IMR-90 (cell line): ENCODE measurements around the gene SMARCD1. TPM values are rescaled to one million over a fixed set of nuclear protein-coding genes. Genes with fewer than 3 reads are reported as not detected.

Source experiments
- ATAC-seq: fragments of 200-7000 bp; cut with Tn5 transposase; 2 replicates; pipeline ENCODE4 v1.9.1; 2020; ENCODE audit warnings: low read depth, mild to moderate bottlenecking, moderate library complexity
- BruUV-seq: library from RNA; stranded (reverse); fragments of 400-500 nt; replicated peaks from 2 replicates; lab custom pipeline; 2021; lab: Mats Ljungman, UMichigan
- CTCF ChIA-PET: fragments of 300-600 bp; formaldehyde crosslinking; extraction: SDS; loops from one replicate; lab custom pipeline; 2021; ENCODE audit warnings: antibody characterized with exemption; lab: Yijun Ruan, JAX
- POLR2A ChIA-PET: fragments of 300-600 bp; sonication (Branson Sonifier 250); formaldehyde crosslinking; loops from one replicate; lab custom pipeline; 2022; ENCODE audit warnings: antibody characterized with exemption; ENCODE audit not compliant: unreplicated experiment; lab: Charles Lee
- DNase-seq: peaks from one replicate; pipeline ENCODE4 v3.0.0; 2013
- H2AFZ ChIP-seq: replicated peaks from 2 replicates; pipeline ENCODE3; 2013; ENCODE audit warnings: low read length, mild to moderate bottlenecking; ENCODE audit not compliant: poor library complexity
- H2AK5ac ChIP-seq: 2 replicates; pipeline ENCODE4 v1.6.1; 2013; ENCODE audit warnings: low read depth, low read length, inconsistent platforms
- H2AK9ac ChIP-seq: replicated peaks from 2 replicates; pipeline ENCODE3; 2013; ENCODE audit warnings: mild to moderate bottlenecking, low read depth, low read length, moderate library complexity; ENCODE audit not compliant: poor library complexity
- H2BK120ac ChIP-seq: 2 replicates; pipeline ENCODE4 v1.6.1; 2013; ENCODE audit warnings: low read depth, low read length, inconsistent platforms
- H2BK15ac ChIP-seq: 3 replicates; pipeline ENCODE4 v1.6.1; 2013; ENCODE audit warnings: low read depth, low read length, inconsistent platforms
- H2BK20ac ChIP-seq: 2 replicates; pipeline ENCODE4 v1.6.1; 2013; ENCODE audit warnings: low read depth, mild to moderate bottlenecking, inconsistent platforms, low read length, moderate library complexity
- H2BK5ac ChIP-seq: 2 replicates; pipeline ENCODE4 v1.6.1; 2013; ENCODE audit warnings: mild to moderate bottlenecking, low read depth, low read length, inconsistent platforms; ENCODE audit not compliant: poor library complexity, severe bottlenecking
- H3K14ac ChIP-seq: replicated peaks from 2 replicates; pipeline ENCODE4 v1.6.1; 2013; ENCODE audit warnings: low read depth, low read length, inconsistent platforms
- H3K18ac ChIP-seq: 2 replicates; pipeline ENCODE4 v1.6.1; 2013; ENCODE audit warnings: low read depth, low read length, control low read depth
- H3K23ac ChIP-seq: 2 replicates; pipeline ENCODE4 v1.6.1; 2013; ENCODE audit warnings: low read depth, low read length, inconsistent platforms
- H3K27ac ChIP-seq: 2 replicates; pipeline ENCODE4 v1.5.1; 2013; ENCODE audit warnings: mild to moderate bottlenecking, control low read depth, low read length; ENCODE audit not compliant: insufficient read depth
- H3K27me3 ChIP-seq: 2 replicates; pipeline ENCODE4 v1.6.1; 2013; ENCODE audit warnings: low read length; ENCODE audit not compliant: control insufficient read depth, insufficient read depth
- H3K36me3 ChIP-seq: 2 replicates; pipeline ENCODE4 v1.6.1; 2013; ENCODE audit warnings: low read length, mixed read lengths; ENCODE audit not compliant: control insufficient read depth, insufficient read depth
- H3K4ac ChIP-seq: 2 replicates; pipeline ENCODE4 v1.6.1; 2013; ENCODE audit warnings: low read depth, low read length, inconsistent platforms
- H3K4me1 ChIP-seq: 2 replicates; pipeline ENCODE4 v1.6.1; 2013; ENCODE audit warnings: low read length, mixed read lengths; ENCODE audit not compliant: control insufficient read depth, insufficient read depth
- H3K4me2 ChIP-seq: 2 replicates; pipeline ENCODE4 v1.6.1; 2013; ENCODE audit warnings: low read depth, mild to moderate bottlenecking, control low read depth, low read length, moderate library complexity
- H3K4me3 ChIP-seq: 2 replicates; pipeline ENCODE4 v1.5.1; 2013; ENCODE audit warnings: low read depth, mild to moderate bottlenecking, control low read depth, low read length, moderate library complexity; ENCODE audit not compliant: insufficient read depth
- H3K56ac ChIP-seq: 2 replicates; pipeline ENCODE4 v1.6.1; 2013; ENCODE audit warnings: low read length, inconsistent platforms; ENCODE audit not compliant: insufficient read depth; ENCODE audit errors: extremely low read depth
- H3K79me1 ChIP-seq, 2 experiments: 2 replicates each; pipeline ENCODE4 v1.6.1; 2013; ENCODE audit warnings: low read length in 2 of 2, inconsistent platforms in 1 of 2, low read depth in 1 of 2
- H3K9ac ChIP-seq: 2 replicates; pipeline ENCODE4 v1.6.1; 2013; ENCODE audit warnings: low read depth, low read length, control low read depth
- H3K9me1 ChIP-seq: 2 replicates; pipeline ENCODE4 v1.6.1; 2013; ENCODE audit warnings: low read length, inconsistent platforms; ENCODE audit not compliant: insufficient read depth
- H3K9me3 ChIP-seq: 2 replicates; pipeline ENCODE4 v1.6.1; 2013; ENCODE audit warnings: low read length; ENCODE audit not compliant: control insufficient read depth, insufficient read depth
- H4K20me1 ChIP-seq: 2 replicates; pipeline ENCODE4 v1.6.1; 2013; ENCODE audit warnings: low read length, inconsistent platforms; ENCODE audit not compliant: insufficient read depth
- H4K5ac ChIP-seq: 2 replicates; pipeline ENCODE4 v1.6.1; 2013; ENCODE audit warnings: mild to moderate bottlenecking, low read depth, low read length, control low read depth
- H4K8ac ChIP-seq, 2 experiments: 2 replicates each; pipeline ENCODE4 v1.6.1; 2013; ENCODE audit warnings: low read depth in 2 of 2, low read length in 2 of 2, control low read depth in 1 of 2, inconsistent platforms in 1 of 2
- H4K91ac ChIP-seq: 2 replicates; pipeline ENCODE4 v1.6.1; 2013; ENCODE audit warnings: low read depth, low read length, inconsistent platforms; ENCODE audit not compliant: insufficient read depth
- CEBPB ChIP-seq: IDR thresholded peaks from 2 replicates; pipeline ENCODE4 v1.6.1; 2012; ENCODE audit warnings: low read depth, low read length, improper control_type of control experiment
- FOS ChIP-seq: fragments of 150-350 bp; IDR thresholded peaks from 2 replicates; pipeline ENCODE4 v1.6.1; 2016; ENCODE audit warnings: low read depth, low read length
- MAZ ChIP-seq: IDR thresholded peaks from 2 replicates; pipeline ENCODE4 v1.6.1; 2012; ENCODE audit warnings: low read depth, mild to moderate bottlenecking, low read length, improper control_type of control experiment, moderate library complexity, borderline replicate concordance
- MXI1 ChIP-seq: IDR thresholded peaks from 2 replicates; pipeline ENCODE4 v1.6.1; 2012; ENCODE audit warnings: low read depth, mild to moderate bottlenecking, low read length, moderate library complexity, borderline replicate concordance
- NFE2L2 ChIP-seq: fragments of 150-350 bp; IDR thresholded peaks from 2 replicates; pipeline ENCODE4 v1.6.1; 2016; ENCODE audit warnings: low read depth, mild to moderate bottlenecking, low read length
- POLR2A ChIP-seq: IDR thresholded peaks from 2 replicates; pipeline ENCODE4 v1.6.1; 2012; ENCODE audit warnings: mild to moderate bottlenecking, low read depth, low read length
- RCOR1 ChIP-seq: IDR thresholded peaks from 2 replicates; pipeline ENCODE4 v1.6.1; 2012; ENCODE audit warnings: mild to moderate bottlenecking, low read length, improper control_type of control experiment; ENCODE audit not compliant: insufficient replicate concordance
- RFX5 ChIP-seq: IDR thresholded peaks from 2 replicates; pipeline ENCODE4 v1.8.0; 2012; ENCODE audit warnings: low read depth, mild to moderate bottlenecking, low read length, moderate library complexity
- SMC3 ChIP-seq: fragments of 150-350 bp; IDR thresholded peaks from 2 replicates; pipeline ENCODE4 v1.6.1; 2016; ENCODE audit warnings: low read depth, mild to moderate bottlenecking, antibody characterized with exemption, low read length, moderate library complexity
- WGBS, 2 experiments: methylation state at CpG; one replicate each; pipeline versions ENCODE4 v1.1.5 to v1.1.7; 2013; ENCODE audit warnings: missing lambda C conversion rate in 2 of 2; ENCODE audit not compliant: insufficient read length in 1 of 2; ENCODE audit errors: extremely low coverage in 2 of 2; 5-methylcytosine and 5-hydroxymethylcytosine counted together
- dilution Hi-C: fragments of 300-500 bp; cut with HindIII; formaldehyde crosslinking; loops from one replicate; pipeline ENCODE4 v1.14.3; 2018; ENCODE audit warnings: low sequenced_read_pairs; ENCODE audit not compliant: unreplicated experiment
- in situ Hi-C: fragments of 300-500 bp; cut with MboI; formaldehyde crosslinking; loops from 3 replicates; pipeline ENCODE4 v1.14.3; 2019; ENCODE audit warnings: low sequenced_read_pairs, inconsistent platforms, mixed read lengths
- intact Hi-C: fragments of 100-400 bp; cut with micrococcal nuclease; formaldehyde crosslinking; loops from 2 replicates; pipeline ENCODE4 v1.10.0; 2022
- polyA plus RNA-seq, 3 experiments: library from polyadenylated mRNA; depleted of rRNA; stranded (reverse); fragments of >200 nt; gene quantifications; 2 replicates each; pipeline ENCODE4 v1.2.3, GENCODE V29; 2012; ENCODE audit warnings: low replicate concordance in 1 of 3
- total RNA-seq: library from RNA; depleted of rRNA; stranded (reverse); fragments of >200 nt; gene quantifications from 2 replicates; pipeline ENCODE4 v1.2.3, GENCODE V29; 2012
- TF ChIP-seq, protein P1 (sequence below): fragments of 150-350 bp; IDR thresholded peaks from 2 replicates; pipeline ENCODE4 v1.6.1; 2016; ENCODE audit warnings: low read depth, mild to moderate bottlenecking, low read length, moderate library complexity, borderline replicate concordance
- TF ChIP-seq, protein P2 (sequence below): fragments of 150-350 bp; IDR thresholded peaks from 2 replicates; pipeline ENCODE4 v1.6.1; 2017; ENCODE audit warnings: mild to moderate bottlenecking, antibody characterized with exemption, low read length, low read depth

SMARCD1 gene
- total and polyA plus RNA-seq, 2 of the 4 experiments (the other 2 are of a cell fraction): 28.1 to 47.9 TPM

DNA sequence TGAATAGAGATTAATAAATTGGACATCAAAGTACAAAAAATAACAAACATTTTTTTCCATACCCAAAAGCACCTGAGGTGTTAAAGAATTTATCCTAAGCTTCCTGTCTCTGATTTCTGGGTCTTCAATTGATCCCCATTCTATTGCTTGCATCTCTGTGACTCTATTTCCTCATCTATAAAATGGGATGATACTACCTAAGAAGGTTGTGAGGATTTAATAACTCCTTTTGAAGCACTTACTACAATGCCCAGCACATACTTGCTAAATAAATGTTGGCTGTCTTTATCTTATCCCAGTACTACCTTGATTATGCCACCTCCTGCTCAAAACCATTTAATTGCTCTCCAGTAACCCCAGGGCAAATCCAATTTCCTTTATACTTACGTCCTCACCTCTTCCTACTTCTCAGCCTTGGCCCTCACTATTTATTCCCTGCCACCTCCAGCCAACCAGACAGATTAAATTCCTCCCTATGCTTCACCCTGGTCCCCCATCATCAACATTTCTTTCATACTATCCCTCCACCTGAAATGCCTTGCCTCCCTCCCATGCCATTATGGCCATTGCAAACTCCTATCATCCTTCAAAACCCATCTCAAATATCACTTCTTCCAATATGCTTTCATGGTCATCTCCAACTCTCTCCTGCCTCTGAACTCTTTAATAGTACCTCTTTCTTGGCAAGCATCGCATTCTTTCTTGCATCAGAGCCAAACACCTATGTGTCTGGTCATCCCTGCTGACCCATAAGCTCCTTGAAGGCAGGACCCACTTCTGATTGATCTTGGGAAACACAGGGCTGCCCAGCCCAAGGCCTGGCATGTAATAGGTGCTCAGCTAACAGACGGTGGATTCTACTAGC lies 35.7 kb upstream of the SMARCD1 start:
- intact Hi-C loops (no loop called here), in situ Hi-C loops (loop anchor here (5.0 kb wide), 1 partner anchor 182 kb away; no protein-coding TSS in a partner anchor), dilution Hi-C loops (no loop called here)
- Histone ChIP-seq H4K20me1 (no peaks in the 10 kb centered on the region), H3K4ac (no peak overlapping the region), H2BK15ac (no peak overlapping the region), H3K9me3 (no peaks in the 10 kb centered on the region), H2AFZ (no peak overlapping the region), H3K14ac (no peak overlapping the region), H4K8ac (no peak overlapping the region), H2BK120ac (no peak overlapping the region), H3K4me3 (no peak overlapping the region), H2BK5ac (no peak overlapping the region), H3K9me1 (no peaks in the 10 kb centered on the region), H3K4me2 (no peak overlapping the region), H4K91ac (no peak overlapping the region), H3K27me3 (peaks cover 52% of the 10 kb centered on the region), H2AK5ac (no peak overlapping the region), H3K27ac (no peak overlapping the region), H3K36me3 (no peaks in the 10 kb centered on the region), H2BK20ac (no peak overlapping the region), H2AK9ac (no peak overlapping the region), H3K56ac (no peak overlapping the region), H3K9ac (no peak overlapping the region), H3K4me1 (no peaks in the 10 kb centered on the region), H4K5ac (no peak overlapping the region; the same call in 1 of the 2 replicates), H3K18ac (no peak overlapping the region), H3K79me1 (no peaks in the 10 kb centered on the region), H3K23ac (no peak overlapping the region)
- ChIA-PET CTCF (interaction anchor here (1.2 to 2.1 kb wide), 3 partner anchors 10 to 83 kb away, joined by 3 to 7 read pairs (median 7); no protein-coding TSS in a partner anchor), POLR2A (interaction anchor here (1.0 kb wide), 1 partner anchor 17 kb away, joined by 4 read pairs; no protein-coding TSS in a partner anchor)
- TF ChIP-seq MAZ: no peak
- TF ChIP-seq FOS: no peak
- no peak for TF ChIP-seq POLR2A
- TF ChIP-seq CEBPB: no peak
- no peak for TF ChIP-seq MXI1
- no peak for TF ChIP-seq SMC3
- TF ChIP-seq RCOR1: no peak
- TF ChIP-seq RFX5: no peak
- TF ChIP-seq, protein P1, sequence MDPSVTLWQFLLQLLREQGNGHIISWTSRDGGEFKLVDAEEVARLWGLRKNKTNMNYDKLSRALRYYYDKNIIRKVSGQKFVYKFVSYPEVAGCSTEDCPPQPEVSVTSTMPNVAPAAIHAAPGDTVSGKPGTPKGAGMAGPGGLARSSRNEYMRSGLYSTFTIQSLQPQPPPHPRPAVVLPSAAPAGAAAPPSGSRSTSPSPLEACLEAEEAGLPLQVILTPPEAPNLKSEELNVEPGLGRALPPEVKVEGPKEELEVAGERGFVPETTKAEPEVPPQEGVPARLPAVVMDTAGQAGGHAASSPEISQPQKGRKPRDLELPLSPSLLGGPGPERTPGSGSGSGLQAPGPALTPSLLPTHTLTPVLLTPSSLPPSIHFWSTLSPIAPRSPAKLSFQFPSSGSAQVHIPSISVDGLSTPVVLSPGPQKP: no peak
- TF ChIP-seq, protein P2, sequence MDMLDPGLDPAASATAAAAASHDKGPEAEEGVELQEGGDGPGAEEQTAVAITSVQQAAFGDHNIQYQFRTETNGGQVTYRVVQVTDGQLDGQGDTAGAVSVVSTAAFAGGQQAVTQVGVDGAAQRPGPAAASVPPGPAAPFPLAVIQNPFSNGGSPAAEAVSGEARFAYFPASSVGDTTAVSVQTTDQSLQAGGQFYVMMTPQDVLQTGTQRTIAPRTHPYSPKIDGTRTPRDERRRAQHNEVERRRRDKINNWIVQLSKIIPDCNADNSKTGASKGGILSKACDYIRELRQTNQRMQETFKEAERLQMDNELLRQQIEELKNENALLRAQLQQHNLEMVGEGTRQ: no peak
- no peak for TF ChIP-seq NFE2L2
- DNase-seq (no peak), ATAC-seq (no peak)
- 87% methylated on average over 2 of the region's 3 CpGs; no CpG with 5 or more reads in 1 of the 2 experiments for WGBS, 2 experiments
- no TSS peak for BruUV-seq
